Measurements from ENCODE around the gene NLRP13. TPM values are rescaled to one million over a fixed set of nuclear protein-coding genes. Genes with fewer than 3 reads are reported as not detected.

NLRP13 gene
- polyA plus RNA-seq, 3 donors, result not detected

Other genes starting within 250 kb of the NLRP13 start
- gene NLRP9, start 193.9 kb downstream of the NLRP13 start, polyA plus RNA-seq, result not detected
- not detected for gene RFPL4A, start 173.2 kb downstream of the NLRP13 start, polyA plus RNA-seq
- gene RFPL4AL1, start 163.2 kb downstream of the NLRP13 start, polyA plus RNA-seq, result not detected
- under 1 TPM in 1 of 3 donors, not detected in 2; 0.03 TPM for gene NLRP11, start 100.3 kb downstream of the NLRP13 start, polyA plus RNA-seq
- not detected for gene NLRP4, start 95.8 kb downstream of the NLRP13 start, polyA plus RNA-seq
- gene NLRP8, start 15.5 kb upstream of the NLRP13 start, polyA plus RNA-seq, result not detected
- not detected for gene NLRP5, start 54.4 kb upstream of the NLRP13 start, polyA plus RNA-seq
- gene ZNF787, start 189.0 kb upstream of the NLRP13 start, polyA plus RNA-seq, result 10 to 100 TPM; 14.8 to 29.8 (median 28.2) TPM
- gene ZNF444, start 209.0 kb upstream of the NLRP13 start, polyA plus RNA-seq, result 10 to 100 TPM; 13.7 to 32.2 (median 14.9) TPM
- not detected for gene GALP, start 243.7 kb upstream of the NLRP13 start, polyA plus RNA-seq

Measured in adipose tissue (tissue), 3 donors.